ENCODE data around the gene RALGAPA2.

- TF ChIP-seq CTCF (IDR thresholded peaks at IDR 0.05): no peak
- no peak for TF ChIP-seq POLR2A (IDR thresholded peaks at IDR 0.05)
Measured at GRCh38 chr20:20363799-20364592, 348.4 kb downstream of the RALGAPA2 start.

Measured in body of pancreas (tissue), 4 donors.